WI38 (cell line): Measurements from ENCODE around the gene RNU2-63P.
"Not testable (repeated sequence)": the region's sequence is repeated elsewhere in the genome, so short reads cannot be mapped to it uniquely, and the experiment has no call there.

Source experiments
- H3K4me3 ChIP-seq: 2 replicates; pipeline ENCODE4 v1.5.1; 2011; ENCODE audit warnings: low read depth, mild to moderate bottlenecking, control low read depth, low read length
- CTCF ChIP-seq: IDR thresholded peaks from 2 replicates; pipeline ENCODE4 v1.5.1; 2012; ENCODE audit warnings: low read depth, mild to moderate bottlenecking, control low read depth, low read length

The RNU2-63P gene

GRCh38 chr2:88028931-88029330, 12.6 kb upstream of the RNU2-63P start:
- TF ChIP-seq CTCF: no peak
- H3K4me3 ChIP-seq: no peak overlapping the region

GRCh38 chr2:88027697-88028389, 11.5 kb upstream of the RNU2-63P start:
- no peak overlapping the region for H3K4me3 ChIP-seq
- TF ChIP-seq CTCF: no peak

GRCh38 chr2:88024509-88024908, 8.2 kb upstream of the RNU2-63P start:
- H3K4me3 ChIP-seq: no peak overlapping the region
- TF ChIP-seq CTCF: no peak

- no peak for TF ChIP-seq CTCF
- no peak overlapping the region for H3K4me3 ChIP-seq
Measured at GRCh38 chr2:88022669-88022921, 6.2 kb upstream of the RNU2-63P start.

GRCh38 chr2:88019985-88020384, 3.6 kb upstream of the RNU2-63P start:
- TF ChIP-seq CTCF: no peak
- H3K4me3 ChIP-seq: no peak overlapping the region

GRCh38 chr2:88018909-88019308, 2.6 kb upstream of the RNU2-63P start:
- TF ChIP-seq CTCF: no peak

GRCh38 chr2:88018077-88018805, 1.9 kb upstream of the RNU2-63P start:
- H3K4me3 ChIP-seq: not testable (repeated sequence)

More at GRCh38 chr2:88018909-88019308, 2.6 kb upstream of the RNU2-63P start:
- H3K4me3 ChIP-seq: no peak overlapping the region

GRCh38 chr2:88017780-88018038, 1.4 kb upstream of the RNU2-63P start:
- not testable (repeated sequence) for H3K4me3 ChIP-seq
